ENCODE data around the gene MOCOS. TPM values are rescaled to one million over a fixed set of nuclear protein-coding genes. Genes with fewer than 3 reads are reported as not detected.

MOCOS gene
- total RNA-seq, 1 experiment from 2014 or later = 4.5 TPM

DNA sequence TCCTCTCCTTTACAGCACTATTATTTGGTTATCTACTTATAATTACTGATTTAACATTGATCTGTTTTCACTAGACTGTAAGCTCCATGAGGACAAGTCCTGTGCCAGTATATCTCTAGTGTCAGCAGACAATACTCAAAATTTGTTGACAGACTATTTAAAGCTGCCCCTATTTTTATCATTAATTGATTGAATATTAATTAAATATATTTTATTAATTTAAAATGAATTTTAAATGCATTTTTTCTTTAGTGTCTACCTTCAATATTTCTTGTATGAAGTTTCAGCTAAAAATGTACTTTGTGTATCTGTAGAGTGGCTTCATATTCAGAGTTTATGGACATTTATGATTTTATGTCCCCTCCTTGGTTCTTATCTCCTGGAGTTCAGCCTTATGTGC is 83.9 kb downstream of the MOCOS start:
- DNase-seq (ENCODE audit: low read depth) = no peak

GRCh38 chr18:36273347-36273746 is 86.0 kb downstream of the MOCOS start:
- DNase-seq (ENCODE audit: low read depth) = no peak

GRCh38 chr18:36274083-36274715 is 86.9 kb downstream of the MOCOS start:
- DNase-seq (ENCODE audit: low read depth) = no peak

GRCh38 chr18:36275561-36275960 is 88.3 kb downstream of the MOCOS start:
- no peak for DNase-seq (ENCODE audit: low read depth)

GRCh38 chr18:36279001-36279400 is 91.7 kb downstream of the MOCOS start:
- no peak for DNase-seq (ENCODE audit: low read depth)

DNA sequence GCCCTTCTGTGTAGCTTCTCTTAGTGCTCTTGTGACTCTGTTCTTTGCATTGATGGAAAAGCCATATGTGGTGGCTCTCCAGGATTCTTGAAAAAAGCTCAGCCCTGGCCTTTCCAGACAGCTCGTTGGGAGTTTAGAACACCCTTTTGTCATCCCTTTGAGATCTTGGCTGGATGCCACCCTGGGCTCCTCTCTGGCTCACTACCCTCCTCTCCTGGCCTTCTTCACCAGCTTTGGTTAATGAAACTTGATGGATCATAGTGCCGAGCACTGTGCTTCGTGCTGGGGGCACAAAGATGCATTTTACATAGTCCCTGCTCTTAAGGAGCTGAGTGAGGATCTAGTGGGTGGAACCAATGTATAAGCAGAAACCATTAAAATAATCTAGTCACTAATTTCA is 94.6 kb downstream of the MOCOS start:
- DNase-seq (ENCODE audit: low read depth) = no peak

DNA sequence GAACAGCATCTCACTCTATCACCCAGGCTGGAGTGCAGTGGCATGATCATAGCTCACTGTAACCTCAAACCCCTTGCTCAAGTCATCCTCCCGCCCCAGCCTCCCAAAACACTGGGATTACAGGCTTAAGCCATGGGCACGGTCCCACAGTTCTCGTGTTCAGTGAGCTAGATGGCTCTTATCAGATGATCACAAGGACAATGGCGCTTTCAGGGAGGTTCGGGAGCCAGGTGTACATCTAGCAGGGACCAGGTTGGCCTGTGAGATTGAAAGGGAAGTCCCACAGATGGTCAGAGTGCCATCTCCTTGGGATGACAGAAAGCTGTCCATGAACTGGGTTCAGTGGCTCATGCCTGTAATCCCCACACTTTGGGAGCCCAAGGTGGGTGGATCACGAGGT is 96.2 kb downstream of the MOCOS start:
- DNase-seq (ENCODE audit: low read depth) = no peak

GRCh38 chr18:36284268-36284667 is 97.0 kb downstream of the MOCOS start:
- DNase-seq (ENCODE audit: low read depth) = no peak

DNA sequence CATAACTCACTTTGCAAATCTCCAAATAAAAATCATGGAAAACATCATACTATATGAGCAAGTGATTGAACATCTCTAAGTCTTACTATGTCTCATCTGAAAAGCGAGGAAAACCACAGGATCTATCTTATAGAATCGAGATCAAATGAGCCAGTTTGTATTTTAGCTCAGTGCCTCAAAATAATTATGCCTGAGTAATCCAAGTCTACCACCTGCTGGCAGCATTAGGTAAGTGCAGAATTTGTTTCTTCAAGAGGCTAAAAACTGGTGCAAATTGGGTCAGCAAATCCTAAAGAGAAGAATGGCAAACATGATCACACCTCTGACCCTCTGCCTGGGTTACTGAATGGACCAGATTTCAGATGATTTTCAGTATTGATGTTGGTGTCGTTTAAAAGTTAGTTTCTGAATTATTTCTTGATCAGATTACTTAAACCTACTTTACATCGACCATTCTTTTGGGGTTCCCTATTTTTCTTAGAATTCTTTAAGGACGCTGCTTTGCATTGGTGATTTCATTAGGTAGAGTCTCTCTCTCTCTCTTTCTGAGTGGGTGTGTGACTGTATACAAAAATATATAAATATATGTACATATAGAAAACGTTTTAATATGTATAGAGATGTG is 97.5 kb downstream of the MOCOS start:
- DNase-seq (ENCODE audit: low read depth) = peak; percentile 50

DNA sequence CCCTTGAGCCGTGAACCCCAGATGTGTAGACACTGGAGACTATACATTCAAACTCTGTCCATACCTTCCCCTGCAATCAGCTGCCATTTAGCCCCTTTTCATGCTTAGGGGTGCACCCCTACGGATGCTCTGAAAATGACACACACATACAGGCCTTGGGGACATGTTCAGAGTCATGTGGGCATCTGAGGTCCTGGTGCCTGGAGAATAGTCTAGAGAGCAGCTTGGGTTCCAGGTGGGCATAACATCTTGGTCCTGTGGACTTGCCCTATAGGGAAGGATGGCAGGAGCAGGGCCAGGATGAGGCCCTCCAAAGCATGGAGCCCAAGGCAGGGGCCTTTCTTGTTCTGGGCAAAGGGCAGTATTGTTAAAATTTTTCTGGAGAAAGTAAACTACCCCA is 100.4 kb downstream of the MOCOS start:
- no peak for DNase-seq (ENCODE audit: low read depth)

DNA sequence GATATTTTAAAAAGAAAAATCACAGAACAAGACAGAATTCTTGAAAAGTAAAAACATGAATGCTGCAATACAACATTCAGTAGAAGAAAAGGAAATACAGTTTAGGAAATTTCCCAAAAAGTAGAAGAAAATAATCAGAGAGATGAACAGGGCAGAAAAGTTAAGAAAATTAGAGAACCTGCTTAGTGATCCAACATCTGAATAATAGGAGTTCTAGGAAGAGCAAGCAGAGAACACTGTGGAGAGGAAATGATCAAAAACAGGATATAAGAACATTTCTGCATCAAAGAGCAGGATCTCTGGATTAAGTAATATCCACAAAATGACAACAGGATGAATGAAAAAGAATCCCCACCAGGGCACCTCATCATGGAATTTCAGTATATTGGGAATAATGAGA is 101.4 kb downstream of the MOCOS start:
- no peak for DNase-seq (ENCODE audit: low read depth)

DNA sequence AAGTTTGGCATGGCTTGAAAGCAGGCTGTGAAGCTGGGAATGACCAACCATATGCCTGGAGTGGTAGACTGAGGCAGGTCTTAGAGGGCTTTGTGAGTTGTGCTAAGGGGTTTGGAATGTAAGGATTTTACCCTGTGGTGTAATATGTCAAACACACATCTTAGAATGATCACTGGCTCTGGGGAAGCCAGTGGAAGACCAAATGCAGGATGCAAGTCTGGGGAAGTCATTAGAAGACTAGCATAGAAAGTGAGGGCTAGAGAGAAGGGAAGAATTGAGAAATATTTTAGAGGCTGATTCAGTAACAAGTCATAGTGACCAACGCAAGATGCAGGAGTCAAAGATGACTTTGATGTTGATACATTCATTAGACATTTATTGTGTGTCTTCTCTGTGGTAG is 106.7 kb downstream of the MOCOS start:
- no peak for DNase-seq (ENCODE audit: low read depth)

- no peak for DNase-seq (ENCODE audit: low read depth)
Observed at GRCh38 chr18:36295214-36295613, 107.9 kb downstream of the MOCOS start.

DNA sequence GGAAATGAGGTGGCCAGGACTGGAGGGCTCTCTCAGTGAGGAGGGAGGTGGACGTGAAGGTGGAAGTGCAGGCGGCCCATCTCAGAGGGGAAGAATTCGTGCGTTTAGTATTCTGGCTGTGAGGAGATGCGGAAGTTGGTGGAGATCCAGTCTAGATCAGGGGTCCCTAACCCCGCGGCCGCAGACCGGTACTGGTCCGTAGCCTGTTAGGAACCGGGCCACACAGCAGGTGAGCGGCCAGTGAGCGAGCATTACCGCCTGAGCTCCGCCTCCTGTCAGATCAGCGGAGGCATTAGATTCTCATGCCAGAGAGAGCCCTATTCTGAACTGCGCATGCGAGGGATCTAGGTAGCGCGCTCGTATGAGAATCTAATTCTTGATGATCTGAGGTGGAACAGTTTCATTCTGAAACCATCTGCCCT is 108.6 kb downstream of the MOCOS start:
- DNase-seq (ENCODE audit: low read depth) = no peak

DNA sequence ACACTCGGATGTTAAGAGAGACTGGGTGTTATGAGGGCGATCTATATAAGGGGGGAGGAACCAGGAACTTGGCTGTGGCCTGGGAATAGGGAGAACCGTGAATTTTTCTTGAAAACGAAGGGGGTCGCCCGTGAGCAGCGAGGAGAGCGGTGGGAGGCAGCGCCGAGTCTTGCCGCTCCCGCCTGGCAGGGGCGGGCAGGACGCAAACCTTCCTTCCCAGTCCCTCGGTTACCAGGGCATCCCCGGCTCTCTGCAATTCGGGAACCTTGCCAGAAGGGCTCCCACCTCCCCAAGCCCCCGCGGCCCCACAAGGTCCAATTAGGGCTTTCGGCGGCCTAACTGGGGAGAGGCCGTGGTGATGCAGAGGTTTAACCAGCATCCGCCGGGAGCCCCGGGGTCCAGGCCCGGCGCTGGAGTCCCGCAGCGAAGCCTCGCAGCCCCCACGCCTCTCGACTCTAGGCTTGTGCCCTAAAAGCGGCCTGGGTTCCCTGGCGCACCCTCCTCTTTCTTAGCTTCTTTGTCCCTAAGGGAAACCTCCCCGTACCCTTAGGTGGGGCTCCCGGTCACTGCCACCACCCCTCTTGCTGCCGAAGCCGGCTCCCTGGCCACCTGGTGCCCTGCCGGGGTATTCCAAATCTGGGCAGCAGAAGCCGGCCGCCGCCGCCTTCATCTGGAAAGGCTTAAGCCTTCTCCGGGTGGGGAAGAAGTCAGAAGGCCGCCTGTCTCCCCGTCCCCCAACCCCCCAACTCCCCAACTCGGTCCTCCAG is 109.5 kb downstream of the MOCOS start:
- DNase-seq (ENCODE audit: low read depth) = peak; percentile 80

- DNase-seq (ENCODE audit: low read depth) = peak; percentile 68
Observed at GRCh38 chr18:36297417-36298125, 110.3 kb downstream of the MOCOS start, which contains the start of gene FHOD3. FHOD3 (plus strand) TSS chr18:36297713; CDS start chr18:36297836, 123 bp downstream.

GRCh38 chr18:36298126-36298741 is 110.9 kb downstream of the MOCOS start:
- DNase-seq (ENCODE audit: low read depth) = no peak

DNA sequence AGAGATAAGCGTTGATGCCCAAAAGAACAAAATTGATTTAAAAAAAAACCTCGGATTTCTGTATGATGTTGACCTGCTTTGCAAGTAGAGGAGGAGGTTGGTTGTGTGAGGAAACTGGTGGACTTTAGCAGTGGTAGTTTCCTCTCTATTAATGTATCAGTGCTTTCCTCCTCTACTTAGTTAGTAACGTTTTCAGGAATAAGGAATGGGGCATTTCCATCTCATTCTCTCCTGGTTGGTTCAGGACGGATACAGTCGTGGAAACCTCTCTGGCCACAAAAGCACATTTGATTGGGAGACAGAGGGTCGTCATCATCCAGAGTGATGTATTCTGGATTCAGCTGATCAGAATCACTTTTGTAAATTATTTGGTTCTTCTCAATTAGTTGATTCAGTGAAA is 111.7 kb downstream of the MOCOS start:
- no peak for DNase-seq (ENCODE audit: low read depth)

DNA sequence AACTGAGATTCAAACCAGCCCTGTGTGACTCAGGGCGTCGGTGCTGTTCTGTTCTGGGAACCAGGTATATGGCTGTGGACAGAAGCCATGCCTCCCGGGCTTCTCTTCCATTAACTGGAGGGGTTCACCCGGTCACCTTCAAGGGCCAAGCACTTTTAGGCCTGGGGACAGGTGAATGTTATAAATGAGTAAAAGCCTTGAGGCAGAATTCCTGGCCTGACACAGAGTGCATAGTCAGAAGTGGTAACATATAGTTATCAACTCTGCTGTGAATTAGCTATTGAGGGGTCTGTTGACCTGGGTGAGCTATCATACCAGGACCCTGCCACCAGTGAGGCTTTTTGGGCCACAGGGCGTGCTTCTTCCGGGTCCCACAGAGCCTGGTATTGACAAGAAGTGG is 112.9 kb downstream of the MOCOS start:
- DNase-seq (ENCODE audit: low read depth) = no peak

DNA sequence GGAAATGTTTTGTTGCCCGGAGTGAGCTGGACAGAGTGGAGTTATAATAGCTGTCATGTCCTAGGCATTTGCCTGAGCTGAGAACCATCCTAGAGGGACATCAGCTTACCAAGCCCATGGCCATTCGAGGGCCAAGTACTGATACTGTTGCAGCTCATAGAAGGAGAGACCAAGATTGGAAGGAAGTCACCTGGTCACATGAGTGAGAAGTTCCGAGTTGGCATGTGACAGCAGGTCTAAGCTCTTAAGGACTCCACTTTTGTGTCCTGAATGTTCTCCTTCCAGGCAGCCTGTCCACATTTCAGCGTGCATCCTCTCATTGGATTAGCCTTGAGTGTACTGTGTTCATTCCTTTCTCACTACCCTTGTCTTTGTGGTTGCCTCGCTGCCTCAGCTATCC is 114.6 kb downstream of the MOCOS start:
- no peak for DNase-seq (ENCODE audit: low read depth)

DNA sequence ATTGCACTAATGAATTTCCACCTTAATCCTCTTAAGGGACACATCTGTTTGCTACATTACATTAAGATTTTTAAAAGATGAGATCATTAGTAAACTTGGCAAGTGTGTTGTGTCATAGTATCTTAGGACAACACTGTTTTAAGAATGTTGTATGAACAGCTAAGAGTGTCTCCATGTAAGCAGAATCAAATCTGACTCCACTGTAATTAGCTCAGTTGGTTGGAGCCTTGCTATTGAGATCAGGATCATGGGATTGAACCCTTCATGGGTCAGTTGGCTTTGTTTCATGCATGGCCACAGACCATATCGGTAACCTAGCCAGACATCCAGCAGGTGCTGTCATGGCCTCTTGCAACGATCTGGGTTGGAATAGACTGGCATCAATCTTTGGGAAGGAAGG is 115.4 kb downstream of the MOCOS start:
- no peak for DNase-seq (ENCODE audit: low read depth)
